Body of pancreas (tissue), 4 donors: ENCODE data around the gene DUOXA2. TPM values are rescaled to one million over a fixed set of nuclear protein-coding genes. Genes with fewer than 3 reads are reported as not detected.
A peak's percentile ranks its signal among the peaks of the same experiment; 100 is the strongest.
"Not testable (repeated sequence)": the region's sequence is repeated elsewhere in the genome, so short reads cannot be mapped to it uniquely, and the experiment has no call there.

Experiments
- ATAC-seq: fragments of 150-250 bp; one replicate; pipeline ENCODE4 v1.9.1; 2016
- DNase-seq, 4 donors: peaks; one replicate each; pipeline ENCODE4 v3.0.0-alpha.2; 2019
- H3K27ac ChIP-seq, 4 donors: fragments of 200-600 bp; sonication (generic); 1 replicate in 3 of 4; 2 replicates in 1 of 4; pipeline versions ENCODE4 v1.5.1 to v1.6.1; 2016 to 2019; ENCODE audit warnings: mild to moderate bottlenecking in 1 of 4, mixed read lengths in 1 of 4, moderate library complexity in 1 of 4
- H3K27me3 ChIP-seq, 2 donors: fragments of 200-600 bp; sonication (generic); one replicate each; pipeline ENCODE4 v1.6.0; 2016; ENCODE audit warnings: mild to moderate bottlenecking in 1 of 2
- H3K36me3 ChIP-seq, 2 donors: fragments of 200-600 bp; sonication (generic); replicated peaks in 1 of 2; 2 replicates each; pipeline ENCODE4 v1.5.1; 2016; ENCODE audit warnings: low read depth in 2 of 2; ENCODE audit not compliant: insufficient read depth in 1 of 2
- H3K4me1 ChIP-seq: fragments of 200-600 bp; sonication (generic); one replicate; pipeline ENCODE4 v1.6.0; 2016
- H3K4me3 ChIP-seq, 2 donors: fragments of 200-600 bp; sonication (generic); 1 replicate in 1 of 2; 2 replicates in 1 of 2; pipeline ENCODE4 v1.5.1; 2016 to 2019
- H3K9me3 ChIP-seq, 3 donors: fragments of 200-600 bp; sonication (generic); 1 replicate in 2 of 3; 2 replicates in 1 of 3; pipeline ENCODE4 v1.5.1; 2016
- CTCF ChIP-seq, 7 experiments: fragments of 450-650 bp in 4 of 7; fragments of 200-600 bp in 3 of 7; sonication (generic) in 3 of 7; IDR thresholded peaks; one replicate each; pipeline ENCODE4 v1.5.1; 2016 to 2019; ENCODE audit warnings: antibody characterized with exemption in 7 of 7
- POLR2A ChIP-seq, 3 donors: fragments of 450-650 bp; IDR thresholded peaks; one replicate each; pipeline ENCODE4 v1.6.1; 2016; ENCODE audit warnings: antibody characterized with exemption in 3 of 3, mild to moderate bottlenecking in 2 of 3
- WGBS, 2 donors: methylation state at CpG; one replicate each; pipeline ENCODE4 v1.1.5; 2017; 5-methylcytosine and 5-hydroxymethylcytosine counted together
- intact Hi-C: fragments of 100-400 bp; cut with DNase I; formaldehyde crosslinking; loops from one replicate; pipeline ENCODE4 v1.15.1; 2023
- total RNA-seq, 2 donors: library from RNA; depleted of rRNA; stranded (reverse); fragments of >200 nt; gene quantifications; one replicate each; pipeline ENCODE4 v1.1.0, GENCODE V29; 2016

Gene DUOXA2
- total RNA-seq, 2 donors from 2014 or later = not detected

DNA sequence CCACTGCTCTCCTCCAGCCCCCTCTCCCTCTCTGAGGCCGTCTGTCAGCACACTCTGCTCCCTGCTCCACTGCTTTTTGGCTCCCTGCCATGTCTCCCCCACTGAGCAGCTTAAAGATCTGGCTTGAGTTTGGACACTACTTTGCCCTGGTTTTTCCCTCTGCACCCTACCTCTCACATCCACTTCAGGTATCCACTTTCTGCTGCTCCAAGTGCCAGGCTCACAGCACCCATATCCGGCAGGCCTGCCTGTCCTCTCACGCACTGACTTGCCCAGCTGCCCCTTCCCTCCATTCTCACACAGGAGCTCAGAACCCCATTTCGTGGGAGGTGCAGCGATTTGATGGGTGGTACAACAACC, 19.4 kb downstream of the DUOXA2 start:
- Histone ChIP-seq H3K27me3 (peaks cover 0 to 6% of the 10 kb centered on the region in 2 donors), H3K9me3 (no peaks in the 10 kb centered on the region), H3K4me3 (no peak overlapping the region), H3K27ac (no peak overlapping the region), H3K36me3 (no peaks in the 10 kb centered on the region), H3K4me1 (peaks cover 13% of the 10 kb centered on the region)
- intact Hi-C loops = no loop called here
- DNase-seq (no peak), ATAC-seq (no peak)
- TF ChIP-seq POLR2A (IDR thresholded peaks at IDR 0.05) (no peak), CTCF (IDR thresholded peaks at IDR 0.05) (no peak)
- WGBS, 2 donors = 73 to 74% methylated on average over 5 of the region's 5 CpGs

DNA sequence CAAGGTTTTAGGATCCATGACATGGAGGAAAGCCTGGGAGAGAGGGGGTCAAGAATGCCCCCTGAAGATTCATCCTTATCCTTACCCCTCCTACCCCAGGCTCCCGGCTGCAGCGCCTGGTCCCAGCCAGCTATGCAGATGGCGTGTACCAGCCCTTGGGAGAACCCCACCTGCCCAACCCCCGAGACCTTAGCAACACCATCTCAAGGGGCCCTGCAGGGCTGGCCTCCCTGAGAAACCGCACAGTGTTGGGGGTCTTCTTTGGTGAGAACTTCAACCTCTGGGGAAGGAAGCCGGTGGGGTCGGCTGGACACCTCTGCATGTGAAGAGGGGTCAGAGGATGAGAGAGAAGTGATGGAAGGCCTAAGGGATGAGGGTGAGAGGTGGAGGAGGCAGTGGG, 19.9 kb downstream of the DUOXA2 start:
- ATAC-seq (no peak), DNase-seq (no peak)
- 85 to 92% methylated on average over 3 to 7 of the region's 7 CpGs for WGBS, 2 donors
- Histone ChIP-seq H3K9me3 (no peaks in the 10 kb centered on the region), H3K27ac (no peak overlapping the region), H3K27me3 (peaks cover 0 to 6% of the 10 kb centered on the region in 2 donors), H3K4me3 (no peak overlapping the region), H3K4me1 (peaks cover 13% of the 10 kb centered on the region), H3K36me3 (no peaks in the 10 kb centered on the region)
- TF ChIP-seq POLR2A (IDR thresholded peaks at IDR 0.05) (no peak), CTCF (IDR thresholded peaks at IDR 0.05) (no peak)
- intact Hi-C loops = no loop called here

DNA sequence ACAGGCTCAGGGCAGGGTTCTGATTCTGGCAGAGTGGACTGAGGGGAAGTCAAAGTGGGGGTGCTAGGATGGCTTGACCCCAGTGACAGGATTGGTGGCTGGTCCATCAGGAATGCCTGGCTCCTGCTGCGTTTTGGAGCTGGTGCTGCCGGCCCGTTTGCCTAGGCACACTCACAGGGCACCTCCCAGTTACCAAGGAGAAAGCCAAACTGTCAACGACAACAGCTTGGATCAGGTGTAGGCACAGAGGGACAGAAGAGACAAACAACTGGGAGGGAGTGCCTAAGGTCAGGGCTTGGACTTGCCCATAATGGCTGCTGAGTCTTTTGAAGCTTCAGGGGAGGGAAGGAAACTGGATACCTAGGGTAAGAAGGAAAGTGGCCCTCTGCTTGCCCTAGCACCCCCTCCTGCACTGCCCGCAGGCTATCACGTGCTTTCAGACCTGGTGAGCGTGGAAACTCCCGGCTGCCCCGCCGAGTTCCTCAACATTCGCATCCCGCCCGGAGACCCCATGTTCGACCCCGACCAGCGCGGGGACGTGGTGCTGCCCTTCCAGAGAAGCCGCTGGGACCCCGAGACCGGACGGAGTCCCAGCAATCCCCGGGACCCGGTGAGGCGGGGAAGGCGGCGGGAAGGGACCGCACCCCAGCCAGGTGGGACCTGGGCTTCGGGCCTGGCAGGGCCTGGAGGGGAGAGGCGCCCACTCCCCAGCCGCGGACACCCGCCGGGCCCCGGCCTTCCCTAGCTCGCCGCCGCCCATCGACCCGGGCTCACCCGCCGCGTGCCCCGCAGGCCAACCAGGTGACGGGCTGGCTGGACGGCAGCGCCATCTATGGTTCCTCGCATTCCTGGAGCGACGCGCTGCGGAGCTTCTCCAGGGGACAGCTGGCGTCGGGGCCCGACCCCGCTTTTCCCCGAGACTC, 20.8 kb downstream of the DUOXA2 start:
- ATAC-seq (peak; percentile 77), DNase-seq (peak; percentile 50 to 64 (median 56))
- no peak for TF ChIP-seq POLR2A (IDR thresholded peaks at IDR 0.05)
- peak in 5 of 7 experiments; percentile 11 to 47 (median 33) for TF ChIP-seq CTCF (IDR thresholded peaks at IDR 0.05)
- WGBS, 2 donors = 11 to 38% methylated on average over 4 to 56 of the region's 57 CpGs
- Histone ChIP-seq H3K36me3 (no peaks in the 10 kb centered on the region), H3K4me3 (no peak overlapping the region), H3K27ac (no peak overlapping the region), H3K4me1 (peaks cover 13% of the 10 kb centered on the region), H3K9me3 (no peaks in the 10 kb centered on the region), H3K27me3 (peaks cover 0 to 6% of the 10 kb centered on the region in 2 donors)
- intact Hi-C loops = no loop called here

DNA sequence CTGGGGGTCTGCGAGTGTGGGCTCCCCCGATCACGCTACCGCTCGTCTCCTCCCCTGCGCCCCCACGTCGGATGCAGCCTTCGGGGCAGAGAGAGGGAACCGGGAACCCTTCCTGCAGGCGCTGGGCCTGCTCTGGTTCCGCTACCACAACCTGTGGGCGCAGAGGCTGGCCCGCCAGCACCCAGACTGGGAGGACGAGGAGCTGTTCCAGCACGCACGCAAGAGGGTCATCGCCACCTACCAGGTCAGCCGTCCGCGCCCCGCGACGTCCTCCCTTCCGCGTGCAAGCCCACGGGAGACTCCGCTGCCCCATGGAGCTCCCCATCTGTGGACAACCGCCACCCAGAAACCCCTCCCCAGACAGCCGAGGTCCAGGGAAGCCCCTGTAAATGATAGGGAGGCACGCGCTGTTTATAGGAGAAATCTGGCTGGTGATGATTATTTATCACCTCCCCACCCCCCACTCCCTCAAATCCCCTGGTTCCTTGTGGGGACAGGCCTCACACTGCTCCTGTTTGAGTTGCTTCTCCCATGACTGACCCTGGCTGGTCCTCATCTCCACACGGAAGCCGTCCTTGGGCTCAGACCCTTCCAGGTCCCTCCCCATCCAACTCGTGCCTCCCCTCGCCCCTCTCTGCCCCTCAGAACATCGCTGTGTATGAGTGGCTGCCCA, 21.7 kb downstream of the DUOXA2 start:
- H3K36me3 ChIP-seq, H3K27ac ChIP-seq, DNase-seq, H3K9me3 ChIP-seq, H3K4me3 ChIP-seq, H3K27me3 ChIP-seq, ATAC-seq, intact Hi-C loops: not testable (repeated sequence)
- 12 to 14% methylated on average over 8 of the region's 37 CpGs for WGBS, 2 donors
- peaks cover 13% of the 10 kb centered on the region for H3K4me1 ChIP-seq

DNA sequence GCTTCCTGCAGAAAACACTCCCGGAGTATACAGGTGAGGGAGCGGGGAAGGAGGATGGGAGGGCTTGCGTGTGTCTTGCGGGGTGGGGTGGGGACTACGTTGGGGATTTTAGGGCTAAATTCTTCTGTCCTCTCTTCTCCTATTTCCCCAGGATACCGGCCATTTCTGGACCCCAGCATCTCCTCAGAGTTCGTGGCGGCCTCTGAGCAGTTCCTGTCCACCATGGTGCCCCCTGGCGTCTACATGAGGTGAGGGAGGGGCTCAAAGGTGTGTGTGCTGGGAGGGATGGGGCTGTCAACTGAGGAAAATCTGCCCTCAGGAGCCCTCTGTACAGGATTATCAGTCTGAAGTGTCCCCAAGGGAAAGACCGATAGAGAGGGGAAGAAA, 22.2 kb downstream of the DUOXA2 start:
- Histone ChIP-seq H3K27me3 (peaks cover 0 to 6% of the 10 kb centered on the region in 2 donors), H3K27ac (no peak overlapping the region)

More for the DNA sequence above, 22.2 kb downstream of the DUOXA2 start:
- Histone ChIP-seq H3K36me3 (no peaks in the 10 kb centered on the region), H3K4me3 (no peak overlapping the region), H3K4me1 (peaks cover 12% of the 10 kb centered on the region), H3K9me3 (no peaks in the 10 kb centered on the region)
- DNase-seq (no peak), ATAC-seq (no peak)
- TF ChIP-seq POLR2A (IDR thresholded peaks at IDR 0.05) (no peak), CTCF (IDR thresholded peaks at IDR 0.05) (no peak)
- 22% methylated on average over 10 of the region's 10 CpGs for WGBS, 2 donors
- intact Hi-C loops = no loop called here
